Renal pelvis (tissue), 4 donors: ENCODE data around the gene C1QL4. TPM values are rescaled to one million over a fixed set of nuclear protein-coding genes. Genes with fewer than 3 reads are reported as not detected.
"Not testable (repeated sequence)": the region's sequence is repeated elsewhere in the genome, so short reads cannot be mapped to it uniquely, and the experiment has no call there.

Experiments used
- DNase-seq: peaks from one replicate; pipeline ENCODE4 v3.0.0-alpha.2; 2013
- polyA plus RNA-seq, 3 donors: library from polyadenylated mRNA; unstranded; fragments of 120-200 nt; gene quantifications; one replicate each; pipeline ENCODE4 v1.2.1, GENCODE V29; 2013; ENCODE audit not compliant: insufficient read length in 3 of 3

Gene C1QL4
- polyA plus RNA-seq, 3 donors: 1.2 to 2.0 (median 1.3) TPM

DNA sequence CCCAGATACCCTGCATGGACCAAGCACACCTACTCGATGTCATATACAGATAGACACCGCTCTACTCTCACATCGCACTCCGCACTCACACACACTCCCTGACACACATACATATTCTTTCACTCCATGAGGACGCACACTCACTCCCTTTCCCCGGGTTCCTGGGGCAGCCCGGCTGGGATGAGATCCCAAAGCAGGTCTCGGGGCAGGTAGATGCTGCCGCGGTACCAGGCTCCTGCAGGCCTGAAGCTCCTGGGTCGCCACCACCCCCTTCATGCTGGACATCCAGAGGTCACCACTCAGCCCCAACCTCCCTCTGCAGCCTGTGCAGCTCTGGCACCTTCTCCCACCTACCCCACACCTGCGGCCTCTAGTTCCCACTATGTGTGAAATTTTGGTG is 2.3 kb downstream of the C1QL4 start:
- no peak for DNase-seq

- no peak for DNase-seq
Observed at GRCh38 chr12:49334226-49334625, 2.8 kb downstream of the C1QL4 start.

DNA sequence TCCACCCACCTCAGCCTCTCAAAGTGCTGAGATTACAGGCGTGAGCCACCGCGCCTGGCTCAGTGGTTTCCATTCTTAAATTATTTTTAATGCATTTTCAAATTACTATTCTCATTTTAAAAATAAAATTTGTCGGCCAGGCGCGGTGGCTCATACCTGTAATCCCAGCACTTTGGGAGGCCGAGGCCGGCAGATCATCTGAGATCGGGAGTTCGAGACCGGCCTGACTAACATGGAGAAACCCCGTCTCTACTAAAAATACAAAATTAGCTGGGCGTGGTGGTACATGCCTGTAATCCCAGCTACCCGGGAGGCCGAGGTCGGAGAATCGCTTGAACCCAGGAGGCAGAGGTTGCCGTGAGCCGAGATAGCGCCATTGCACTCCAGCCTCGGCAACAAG is 3.2 kb downstream of the C1QL4 start:
- not testable (repeated sequence) for DNase-seq

GRCh38 chr12:49332891-49333371 is 4.1 kb downstream of the C1QL4 start:
- DNase-seq: no peak

GRCh38 chr12:49332441-49332861 is 4.5 kb downstream of the C1QL4 start:
- DNase-seq: no peak

DNA sequence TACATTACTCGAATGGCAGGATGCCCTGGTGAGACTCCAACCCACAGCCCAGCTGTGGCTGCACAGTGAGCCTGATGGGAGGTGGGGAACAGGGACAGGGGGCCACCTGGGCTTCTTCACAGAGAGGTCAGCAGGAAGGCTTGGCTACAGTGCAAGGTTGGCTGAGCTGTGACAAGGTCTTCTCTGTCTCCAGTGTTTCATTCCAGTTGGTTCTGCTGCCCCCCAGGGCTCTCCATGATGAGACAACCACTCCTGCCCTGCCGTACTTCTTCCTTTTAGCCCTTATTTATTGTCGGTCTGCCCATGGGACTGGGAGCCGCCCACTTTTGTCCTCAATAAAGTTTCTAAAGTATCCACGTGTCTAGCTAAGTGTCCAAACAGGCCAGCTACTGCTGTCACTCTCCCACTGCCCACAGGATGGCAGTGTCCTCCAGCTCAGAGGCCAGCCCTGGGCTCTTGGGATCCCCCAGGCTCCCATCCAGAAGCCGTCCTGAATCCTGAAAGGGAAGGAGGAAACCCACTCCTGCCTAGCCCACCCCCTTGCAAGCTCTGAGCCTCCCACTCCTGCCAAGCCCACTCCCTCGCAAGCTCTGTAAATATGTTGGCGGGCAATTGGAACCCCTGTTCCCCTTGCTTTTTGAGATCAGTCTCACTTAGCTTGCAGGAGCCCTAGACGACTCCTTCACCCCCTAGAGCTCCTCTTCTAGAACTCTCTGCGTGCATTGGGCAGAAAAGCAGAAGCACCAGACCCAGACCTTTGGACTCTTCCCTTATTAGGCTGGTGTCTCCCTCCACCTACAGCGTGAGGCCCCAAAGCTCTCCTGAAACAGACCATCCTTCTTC is 5.4 kb downstream of the C1QL4 start:
- no peak for DNase-seq

DNA sequence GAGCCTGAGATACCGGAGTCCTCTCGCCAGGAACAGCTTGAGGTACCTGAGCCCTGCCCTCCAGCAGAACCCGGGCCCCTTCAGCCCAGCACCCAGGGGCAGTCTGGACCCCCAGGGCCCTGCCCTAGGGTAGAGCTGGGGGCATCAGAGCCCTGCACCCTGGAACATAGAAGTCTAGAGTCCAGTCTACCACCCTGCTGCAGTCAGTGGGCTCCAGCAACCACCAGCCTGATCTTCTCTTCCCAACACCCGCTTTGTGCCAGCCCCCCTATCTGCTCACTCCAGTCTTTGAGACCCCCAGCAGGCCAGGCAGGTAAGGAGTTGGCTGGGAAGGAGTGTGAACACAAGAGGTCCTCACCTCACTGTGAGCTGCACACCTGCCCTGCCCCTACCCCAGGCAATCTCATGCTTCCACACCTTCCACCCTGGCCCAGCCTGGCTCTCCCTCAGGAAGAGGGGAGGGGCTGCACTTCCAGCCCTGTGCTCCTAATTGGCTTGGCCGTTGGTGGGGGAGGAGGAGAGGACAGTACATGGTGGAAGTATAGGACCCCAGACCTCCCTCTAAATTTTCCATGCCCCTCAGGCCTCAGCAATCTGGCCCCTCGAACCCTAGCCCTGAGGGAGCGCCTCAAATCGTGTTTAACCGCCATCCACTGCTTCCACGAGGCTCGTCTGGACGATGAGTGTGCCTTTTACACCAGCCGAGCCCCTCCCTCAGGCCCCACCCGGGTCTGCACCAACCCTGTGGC is 6.2 kb downstream of the C1QL4 start:
- no peak for DNase-seq

DNA sequence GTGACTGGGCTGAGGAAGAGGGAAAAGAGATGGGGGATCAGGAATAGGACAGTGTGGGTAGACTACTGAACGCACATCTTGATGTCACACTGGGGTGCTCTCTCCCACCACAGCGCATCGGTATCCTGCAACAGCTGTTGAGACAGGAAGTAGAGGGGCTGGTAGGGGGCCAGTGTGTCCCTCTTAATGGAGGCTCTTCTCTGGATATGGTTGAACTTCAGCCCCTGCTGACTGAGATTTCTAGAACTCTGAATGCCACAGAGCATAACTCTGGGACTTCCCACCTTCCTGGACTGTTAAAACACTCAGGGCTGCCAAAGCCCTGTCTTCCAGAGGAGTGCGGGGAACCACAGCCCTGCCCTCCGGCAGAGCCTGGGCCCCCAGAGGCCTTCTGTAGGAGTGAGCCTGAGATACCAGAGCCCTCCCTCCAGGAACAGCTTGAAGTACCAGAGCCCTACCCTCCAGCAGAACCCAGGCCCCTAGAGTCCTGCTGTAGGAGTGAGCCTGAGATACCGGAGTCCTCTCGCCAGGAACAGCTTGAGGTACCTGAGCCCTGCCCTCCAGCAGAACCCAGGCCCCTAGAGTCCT is 6.9 kb downstream of the C1QL4 start:
- no peak for DNase-seq

GRCh38 chr12:49328816-49329215 is 8.2 kb downstream of the C1QL4 start:
- no peak for DNase-seq

DNA sequence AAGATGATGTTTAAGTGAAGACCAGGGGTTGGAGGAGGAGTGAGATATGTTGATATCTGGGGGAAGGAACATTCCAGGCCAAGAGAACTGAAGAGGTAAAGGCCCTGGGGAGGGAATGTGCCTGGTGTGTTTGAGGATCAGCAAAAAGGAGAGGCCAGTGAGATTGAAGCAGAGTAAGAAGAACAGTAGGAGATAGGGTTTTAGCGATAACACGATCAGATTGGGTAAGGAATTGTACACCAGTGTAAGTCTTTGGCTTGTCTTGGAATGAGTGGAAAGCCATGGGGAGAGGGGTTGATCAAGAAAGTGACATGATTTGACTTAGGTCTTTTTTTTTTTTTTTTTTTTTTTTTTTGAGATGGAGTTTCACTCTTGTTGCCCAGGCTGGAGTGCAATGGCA is 9.1 kb downstream of the C1QL4 start:
- no peak for DNase-seq

DNA sequence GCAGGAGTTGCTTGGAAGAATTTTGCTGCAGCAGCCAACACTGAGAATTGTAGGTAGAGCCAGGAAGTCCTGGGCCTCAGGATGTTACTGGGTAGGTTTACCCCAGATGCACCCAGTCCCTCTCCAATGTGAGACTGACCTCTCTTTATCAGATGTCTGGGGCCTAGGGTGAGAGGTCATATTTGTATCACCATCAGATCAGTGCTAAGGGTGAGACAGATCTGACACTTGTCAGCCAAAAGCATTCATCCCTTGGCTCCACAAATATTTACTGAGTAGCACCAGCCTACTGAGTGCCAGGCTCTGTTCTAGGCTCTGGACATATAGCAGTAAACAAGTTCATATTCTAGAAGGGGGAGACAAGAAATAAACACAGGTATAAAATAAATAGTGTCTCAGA is 9.6 kb downstream of the C1QL4 start:
- DNase-seq: no peak

DNA sequence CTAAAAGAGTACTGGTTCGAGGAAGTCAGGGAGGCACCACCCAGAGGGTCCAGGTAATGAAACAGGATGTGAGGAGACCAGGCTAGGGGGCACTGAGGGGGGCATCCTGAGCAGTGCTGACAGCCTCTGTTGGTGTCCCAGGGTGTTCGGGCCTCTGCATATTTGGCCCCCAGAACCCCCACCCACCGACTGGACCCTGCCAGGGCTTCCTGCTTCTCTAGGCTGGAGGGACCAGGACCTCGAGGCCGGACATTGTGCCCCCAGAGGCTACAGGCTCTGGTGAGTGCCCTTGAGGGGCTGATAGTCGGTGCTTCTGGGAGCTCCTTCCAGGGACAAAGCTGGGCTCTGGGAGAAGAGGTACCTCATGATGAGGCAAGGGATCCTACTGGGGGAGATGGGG is 11.4 kb downstream of the C1QL4 start:
- DNase-seq: no peak

- no peak for DNase-seq
Observed at GRCh38 chr12:49323524-49324097, 13.4 kb downstream of the C1QL4 start.

DNA sequence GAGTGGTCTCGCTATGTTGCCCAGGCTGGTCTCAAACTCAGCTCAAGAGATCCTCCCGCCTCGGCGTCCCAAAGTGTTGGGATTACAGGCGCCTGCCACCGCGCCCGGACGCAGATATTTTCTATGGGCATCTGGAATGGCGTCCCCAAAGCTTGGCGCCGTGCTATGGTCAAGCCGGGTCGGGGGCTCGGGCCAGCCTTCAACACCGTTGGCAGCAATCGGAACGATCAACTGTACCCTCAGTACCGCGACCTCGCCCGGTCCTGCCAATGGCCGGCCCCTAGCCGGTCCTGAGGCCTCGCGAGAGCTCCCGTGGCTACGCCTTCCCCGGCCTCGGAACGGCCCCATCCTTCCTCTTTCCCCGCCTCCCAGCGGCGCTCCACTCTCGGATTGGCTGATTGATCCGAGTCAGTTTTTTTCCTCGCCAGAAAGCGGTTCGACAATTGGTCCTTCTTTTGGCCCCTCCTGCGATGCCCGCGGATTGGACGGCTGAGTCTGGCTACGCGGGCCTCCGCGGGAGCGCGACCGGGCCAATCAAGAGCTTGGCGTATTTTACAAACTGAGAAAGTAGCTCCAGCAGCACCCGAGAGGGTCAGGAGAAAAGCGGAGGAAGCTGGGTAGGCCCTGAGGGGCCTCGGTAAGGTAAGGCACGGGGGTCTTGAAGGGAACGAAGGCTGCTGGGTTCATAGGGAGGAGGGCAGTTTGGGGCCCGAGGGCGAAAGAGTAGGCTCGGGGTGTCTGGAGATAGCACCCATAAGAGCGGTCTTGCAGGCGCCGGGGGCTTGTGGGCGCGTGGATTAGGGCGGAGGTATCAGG is 14.1 kb downstream of the C1QL4 start, which contains the start of gene TROAP:
TSS of gene TROAP (plus strand) at position 548 of the 816 bp plus-strand sequence. CDS start 354 bp downstream, outside the sequence.
- DNase-seq: peak; percentile 99

DNA sequence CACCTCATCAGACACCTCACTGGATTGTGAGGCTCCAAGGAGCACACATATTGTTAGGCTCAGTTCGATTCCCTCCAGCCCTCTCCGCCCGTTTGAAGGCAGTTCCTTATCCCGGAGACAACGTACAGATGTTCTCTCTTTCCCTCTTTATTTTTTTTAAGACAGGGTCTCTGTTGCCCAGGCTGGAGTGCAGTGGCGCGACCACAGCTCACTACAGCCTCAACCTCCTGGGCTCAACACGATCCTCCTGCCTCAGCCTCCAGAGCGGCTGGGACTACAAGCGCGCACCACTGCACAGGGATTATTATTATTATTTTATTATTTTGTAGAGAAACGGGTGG is 14.7 kb downstream of the C1QL4 start:
- no peak for DNase-seq

DNA sequence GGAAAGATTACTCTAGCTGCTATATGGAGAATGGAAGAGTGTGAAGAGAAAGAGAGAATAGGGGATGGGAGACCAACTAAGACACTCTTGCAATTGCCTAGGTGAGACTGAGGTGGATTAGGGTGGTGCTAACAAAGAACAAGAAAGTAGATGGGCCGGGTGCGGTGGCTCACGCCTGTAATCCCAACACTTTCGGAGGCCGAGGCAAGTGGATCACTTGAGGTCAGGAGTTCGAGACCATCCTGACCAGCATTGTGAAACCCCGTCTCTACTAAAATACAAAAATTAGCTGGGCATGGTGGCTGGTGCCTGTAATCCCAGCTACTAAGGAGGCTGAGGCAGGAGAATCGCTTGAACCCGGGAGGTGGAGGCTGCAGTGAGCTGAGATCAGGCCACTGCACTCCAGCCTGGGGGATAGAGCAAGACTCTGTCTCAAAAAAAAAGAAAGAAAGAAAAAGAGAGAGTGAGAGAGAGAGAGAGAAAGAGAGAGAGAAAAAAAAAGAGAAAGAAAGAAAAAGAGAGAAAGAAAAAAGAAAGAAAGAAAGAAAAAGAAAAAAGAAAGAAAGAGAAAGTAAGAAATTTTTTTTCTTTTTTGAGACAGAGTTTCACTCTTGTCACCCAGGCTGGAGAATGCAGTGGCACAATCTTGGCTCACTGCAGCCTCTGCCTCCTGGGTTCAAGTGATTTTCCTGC is 16.4 kb downstream of the C1QL4 start:
- DNase-seq: not testable (repeated sequence)

DNA sequence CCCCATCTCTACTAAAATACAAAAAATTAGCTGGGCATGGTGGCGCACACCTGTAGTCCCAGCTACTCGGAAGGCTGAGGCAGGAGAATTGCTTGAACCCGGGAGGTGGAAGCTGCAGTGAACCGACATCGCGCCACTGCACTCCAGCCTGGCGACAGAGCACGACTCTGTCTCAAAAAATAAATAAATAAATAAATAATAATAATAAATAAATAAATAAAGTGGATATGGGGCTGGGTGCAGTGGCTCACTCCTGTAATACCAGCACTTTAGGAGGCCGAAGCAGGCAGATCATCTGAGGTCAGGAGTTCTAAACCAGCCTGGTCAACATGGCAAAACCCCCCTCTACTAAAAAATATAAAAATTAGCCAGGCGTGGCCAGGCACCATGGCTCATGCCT is 19.9 kb downstream of the C1QL4 start:
- not testable (repeated sequence) for DNase-seq

- DNase-seq: no peak
Observed at GRCh38 chr12:49314811-49315210, 22.2 kb downstream of the C1QL4 start.

GRCh38 chr12:49310451-49311000 is 26.5 kb downstream of the C1QL4 start:
- not testable (repeated sequence) for DNase-seq

DNA sequence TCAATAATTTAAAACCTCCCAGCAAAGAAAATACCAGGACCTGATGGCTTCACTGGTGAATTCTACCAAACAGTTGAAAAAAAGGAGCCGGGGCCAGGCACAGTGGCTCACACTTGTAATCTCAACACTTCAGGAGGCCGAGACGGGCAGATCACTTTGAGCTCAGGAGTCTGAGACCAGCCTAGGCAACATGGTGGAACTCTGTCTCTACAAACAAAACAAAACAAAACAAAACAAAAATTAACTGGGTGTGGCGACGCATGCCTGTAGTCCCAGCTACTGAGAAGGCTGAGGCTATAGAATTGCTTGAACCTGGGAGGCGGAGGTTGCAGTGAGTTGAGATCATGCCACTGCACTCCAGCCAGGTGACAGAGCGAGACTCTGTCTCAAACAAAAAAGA is 27.6 kb downstream of the C1QL4 start:
- no peak for DNase-seq
